GM23338 (cell line): Measurements from ENCODE around the gene FRK. TPM values are rescaled to one million over a fixed set of nuclear protein-coding genes. Genes with fewer than 3 reads are reported as not detected.

Experiments used
- ATAC-seq: fragments of 200-7000 bp; cut with Tn5 transposase; 3 replicates; pipeline ENCODE4 v1.9.1; 2020
- DNase-seq: peaks from one replicate; pipeline ENCODE4 v3.0.0-alpha.2; 2015; ENCODE audit warnings: low spot score
- H2AFZ ChIP-seq: fragments of 200-600 bp; sonication (generic); 2 replicates; pipeline ENCODE4 v1.8.0; 2016; ENCODE audit warnings: antibody characterized with exemption, mild to moderate bottlenecking, moderate library complexity
- H3F3A ChIP-seq: fragments of 200-600 bp; sonication (generic); replicated peaks from 2 replicates; pipeline ENCODE4 v1.8.0; 2017; ENCODE audit warnings: antibody characterized with exemption, mixed run types, low read depth
- H3K27ac ChIP-seq: fragments of 200-600 bp; sonication (generic); 2 replicates; pipeline ENCODE4 v1.6.1; 2016; ENCODE audit warnings: low read depth
- H3K27me3 ChIP-seq: fragments of 200-600 bp; sonication (generic); 2 replicates; pipeline ENCODE4 v1.8.0; 2016; ENCODE audit warnings: mild to moderate bottlenecking, mixed run types, moderate library complexity; ENCODE audit not compliant: insufficient read depth
- H3K36me3 ChIP-seq: fragments of 200-600 bp; sonication (generic); 2 replicates; pipeline ENCODE4 v1.8.0; 2016; ENCODE audit warnings: mild to moderate bottlenecking; ENCODE audit not compliant: insufficient read depth
- H3K4me1 ChIP-seq: fragments of 200-600 bp; sonication (generic); 2 replicates; pipeline ENCODE4 v1.8.0; 2016; ENCODE audit warnings: mild to moderate bottlenecking, moderate library complexity; ENCODE audit not compliant: insufficient read depth
- H3K4me2 ChIP-seq: fragments of 200-600 bp; sonication (generic); 2 replicates; pipeline ENCODE4 v1.7.1; 2017; ENCODE audit warnings: mixed run types
- H3K4me3 ChIP-seq: fragments of 200-600 bp; sonication (generic); 2 replicates; pipeline ENCODE4 v1.6.1; 2016; ENCODE audit warnings: mixed run types
- H3K79me2 ChIP-seq: fragments of 200-600 bp; sonication (generic); replicated peaks from 2 replicates; pipeline ENCODE4 v1.8.0; 2017; ENCODE audit warnings: mild to moderate bottlenecking; ENCODE audit not compliant: insufficient read depth
- H3K9me2 ChIP-seq: fragments of 200-600 bp; sonication (generic); 2 replicates; pipeline ENCODE4 v1.8.0; 2017; ENCODE audit not compliant: insufficient read depth
- H4K20me1 ChIP-seq: fragments of 200-600 bp; sonication (generic); replicated peaks from 2 replicates; pipeline ENCODE4 v1.8.0; 2017; ENCODE audit warnings: mild to moderate bottlenecking; ENCODE audit not compliant: insufficient read depth
- H3K27ac Mint-ChIP-seq: 2 replicates; pipeline ENCODE4 v1.8.0; 2020; ENCODE audit warnings: inconsistent platforms, mild to moderate bottlenecking, moderate library complexity, mixed read lengths
- H3K27me3 Mint-ChIP-seq: 3 replicates; pipeline ENCODE4 v1.8.0; 2022; ENCODE audit warnings: low read depth, mild to moderate bottlenecking, moderate library complexity, mixed read lengths, inconsistent platforms; ENCODE audit not compliant: insufficient read depth, poor library complexity
- H3K36me3 Mint-ChIP-seq: 3 replicates; pipeline ENCODE4 v1.8.0; 2021; ENCODE audit warnings: low read depth, mild to moderate bottlenecking, inconsistent platforms, moderate library complexity, mixed read lengths
- H3K4me1 Mint-ChIP-seq: 3 replicates; pipeline ENCODE4 v1.8.0; 2020; ENCODE audit warnings: mild to moderate bottlenecking, inconsistent platforms, mixed read lengths
- H3K4me3 Mint-ChIP-seq: 3 replicates; pipeline ENCODE4 v1.8.0; 2021; ENCODE audit warnings: moderate library complexity, mild to moderate bottlenecking, inconsistent platforms, mixed read lengths
- H3K9me3 Mint-ChIP-seq: 3 replicates; pipeline ENCODE4 v1.8.0; 2020; ENCODE audit warnings: moderate library complexity, mild to moderate bottlenecking, inconsistent platforms, mixed read lengths
- CREB1 ChIP-seq: fragments of 250-450 bp; sonication (Bioruptor Pico); IDR thresholded peaks from 2 replicates; pipeline ENCODE4 v1.5.0; 2020; ENCODE audit warnings: low read depth, mild to moderate bottlenecking, moderate library complexity
- ETS1 ChIP-seq: IDR thresholded peaks from 2 replicates; pipeline ENCODE4 v1.6.1; 2016; ENCODE audit warnings: antibody characterized with exemption
- EZH2 ChIP-seq: fragments of 200-600 bp; sonication (generic); IDR thresholded peaks from one replicate; pipeline ENCODE4 v1.8.0; 2017; ENCODE audit warnings: antibody characterized with exemption, mild to moderate bottlenecking, low read depth; ENCODE audit not compliant: unreplicated experiment
- EZH2phosphoT487 ChIP-seq: fragments of 200-600 bp; sonication (generic); IDR thresholded peaks from one replicate; pipeline ENCODE4 v1.8.1; 2018; ENCODE audit warnings: antibody characterized with exemption; ENCODE audit not compliant: unreplicated experiment
- JUNB ChIP-seq: IDR thresholded peaks from one replicate; pipeline ENCODE4 v1.6.1; 2016; ENCODE audit warnings: antibody characterized with exemption; ENCODE audit not compliant: unreplicated experiment
- NANOG ChIP-seq: IDR thresholded peaks from 2 replicates; pipeline ENCODE4 v1.6.1; 2016; ENCODE audit warnings: antibody characterized with exemption, borderline replicate concordance
- POLR2AphosphoS5 ChIP-seq: IDR thresholded peaks from 2 replicates; pipeline ENCODE4 v1.6.1; 2016; ENCODE audit warnings: antibody characterized with exemption, low read depth
- STAT1 ChIP-seq: IDR thresholded peaks from one replicate; pipeline ENCODE4 v1.6.1; 2016; ENCODE audit warnings: antibody characterized with exemption; ENCODE audit not compliant: unreplicated experiment
- ZNF114 ChIP-seq: fragments of 250-450 bp; sonication (Bioruptor Pico); IDR thresholded peaks from 2 replicates; pipeline ENCODE4 v1.5.0; 2020; ENCODE audit warnings: mild to moderate bottlenecking, moderate library complexity
- ZNF331 ChIP-seq: fragments of 250-450 bp; sonication (Bioruptor Pico); IDR thresholded peaks from 2 replicates; pipeline ENCODE4 v1.5.0; 2020; ENCODE audit warnings: low read depth, mild to moderate bottlenecking, moderate library complexity
- polyA plus RNA-seq: library from polyadenylated mRNA; unstranded; fragments of >200 nt; fragmentation: Nextera tagmentation; extraction: Ambion mirVana; gene quantifications from 2 replicates; pipeline ENCODE4 v1.2.1, GENCODE V29; 2016
- total RNA-seq: library from RNA; depleted of rRNA; stranded (reverse); fragments of >200 nt; shearing (Covaris generic); gene quantifications from 2 replicates; pipeline ENCODE4 v1.2.3, GENCODE V29; 2014
- TF ChIP-seq, protein P1 (sequence below), 2 experiments: fragments of 200-600 bp in 1 of 2; sonication (generic) in 1 of 2; conservative IDR thresholded peaks; 2 replicates each; pipeline versions ENCODE4 v1.5.1 to v1.6.1; 2016 to 2017; ENCODE audit warnings: antibody characterized with exemption in 2 of 2, low read depth in 2 of 2, mild to moderate bottlenecking in 2 of 2, moderate library complexity in 1 of 2
- TF ChIP-seq, protein P2 (sequence below): IDR thresholded peaks from one replicate; pipeline ENCODE4 v1.6.1; 2018; ENCODE audit warnings: antibody characterized with exemption; ENCODE audit not compliant: unreplicated experiment

FRK gene
- total and polyA plus RNA-seq, 2 experiments from 2014 or later, result 0.06 to 0.24 TPM

GRCh38 chr6:116074732-116075390, 14.2 kb upstream of the FRK start:
- no peak for DNase-seq
- no peak overlapping the region for H2AFZ ChIP-seq
- no peaks in the 10 kb centered on the region for H3K79me2 ChIP-seq
- H3K4me3 Mint-ChIP-seq, result no peak overlapping the region
- no peak overlapping the region for H3K27ac Mint-ChIP-seq
- H3K4me1 Mint-ChIP-seq, result peaks cover 5% of the 10 kb centered on the region; the same call in 2 of the 3 replicates
- peaks cover 1% of the 10 kb centered on the region for H3K27me3 Mint-ChIP-seq
- no peaks in the 10 kb centered on the region for H3F3A ChIP-seq
- no peaks in the 10 kb centered on the region for H3K27me3 ChIP-seq
- no peaks in the 10 kb centered on the region for H3K4me1 ChIP-seq
- no peak for ATAC-seq
- no peaks in the 10 kb centered on the region for H3K9me2 ChIP-seq
- H3K27ac ChIP-seq, result no peak overlapping the region
- no peaks in the 10 kb centered on the region for H3K36me3 Mint-ChIP-seq
- no peak for TF ChIP-seq EZH2phosphoT487
- no peaks in the 10 kb centered on the region for H3K36me3 ChIP-seq
- H3K4me2 ChIP-seq, result no peak overlapping the region
- no peak overlapping the region for H3K4me3 ChIP-seq
- no peaks in the 10 kb centered on the region for H4K20me1 ChIP-seq
- no peaks in the 10 kb centered on the region for H3K9me3 Mint-ChIP-seq

DNA sequence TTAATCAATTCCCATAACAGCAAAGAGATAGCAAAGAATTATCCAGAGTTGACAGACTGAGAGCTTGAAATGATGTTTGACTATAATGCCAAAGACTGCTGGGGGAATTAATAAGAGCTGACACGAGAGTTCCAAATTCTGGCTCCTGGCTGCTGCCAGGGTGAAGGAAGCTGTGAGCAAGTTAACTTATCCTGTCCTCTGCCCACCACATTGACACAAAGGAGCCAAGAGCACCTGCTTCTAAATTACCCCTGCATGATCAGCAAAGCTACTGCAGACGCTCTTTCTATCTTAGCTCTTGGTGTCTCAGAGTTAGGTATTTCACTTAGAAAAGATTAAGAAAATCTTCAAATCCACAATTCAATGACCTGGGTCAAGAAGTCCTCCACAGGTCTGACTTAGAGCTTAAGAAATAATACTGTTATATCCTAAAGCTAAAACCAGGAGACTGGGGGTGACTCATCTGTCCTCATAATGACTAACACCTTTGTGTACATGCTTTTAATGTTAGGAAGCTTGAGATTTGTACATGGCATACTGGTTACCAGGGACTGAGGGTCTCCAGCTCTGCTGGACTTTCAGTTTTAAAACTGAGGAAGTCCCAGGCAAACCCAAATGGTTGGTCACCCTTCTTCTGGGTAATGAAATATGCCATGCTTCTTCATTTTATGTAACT, 13.2 kb upstream of the FRK start:
- H3K4me3 ChIP-seq, result no peak overlapping the region

More for the DNA sequence above, 13.2 kb upstream of the FRK start:
- no peak overlapping the region for H3K4me2 ChIP-seq
- no peaks in the 10 kb centered on the region for H3K9me2 ChIP-seq
- H3K27ac Mint-ChIP-seq, result no peak overlapping the region
- no peaks in the 10 kb centered on the region; the same call in 1 of the 2 replicates for H3K4me1 ChIP-seq
- no peaks in the 10 kb centered on the region for H3K9me3 Mint-ChIP-seq
- H3K36me3 Mint-ChIP-seq, result no peaks in the 10 kb centered on the region
- no peaks in the 10 kb centered on the region for H3K36me3 ChIP-seq
- no peak for ATAC-seq
- no peaks in the 10 kb centered on the region for H3K27me3 ChIP-seq
- no peak for DNase-seq
- no peaks in the 10 kb centered on the region for H4K20me1 ChIP-seq
- H3K27me3 Mint-ChIP-seq, result no peaks in the 10 kb centered on the region
- H3F3A ChIP-seq, result no peaks in the 10 kb centered on the region
- no peaks in the 10 kb centered on the region for H3K79me2 ChIP-seq
- peaks cover 10% of the 10 kb centered on the region for H3K4me1 Mint-ChIP-seq
- H3K4me3 Mint-ChIP-seq, result no peak overlapping the region
- H3K27ac ChIP-seq, result no peak overlapping the region
- no peak overlapping the region; the same call in 1 of the 2 replicates for H2AFZ ChIP-seq
- TF ChIP-seq ETS1 (no peak), STAT1 (no peak), POLR2AphosphoS5 (no peak), ZNF114 (CRISPR knock-in tag) (no peak), ZNF331 (CRISPR knock-in tag) (no peak), CREB1 (CRISPR knock-in tag) (no peak), NANOG (no peak), JUNB (no peak), EZH2phosphoT487 (no peak), EZH2 (no peak)
- TF ChIP-seq, protein P1, sequence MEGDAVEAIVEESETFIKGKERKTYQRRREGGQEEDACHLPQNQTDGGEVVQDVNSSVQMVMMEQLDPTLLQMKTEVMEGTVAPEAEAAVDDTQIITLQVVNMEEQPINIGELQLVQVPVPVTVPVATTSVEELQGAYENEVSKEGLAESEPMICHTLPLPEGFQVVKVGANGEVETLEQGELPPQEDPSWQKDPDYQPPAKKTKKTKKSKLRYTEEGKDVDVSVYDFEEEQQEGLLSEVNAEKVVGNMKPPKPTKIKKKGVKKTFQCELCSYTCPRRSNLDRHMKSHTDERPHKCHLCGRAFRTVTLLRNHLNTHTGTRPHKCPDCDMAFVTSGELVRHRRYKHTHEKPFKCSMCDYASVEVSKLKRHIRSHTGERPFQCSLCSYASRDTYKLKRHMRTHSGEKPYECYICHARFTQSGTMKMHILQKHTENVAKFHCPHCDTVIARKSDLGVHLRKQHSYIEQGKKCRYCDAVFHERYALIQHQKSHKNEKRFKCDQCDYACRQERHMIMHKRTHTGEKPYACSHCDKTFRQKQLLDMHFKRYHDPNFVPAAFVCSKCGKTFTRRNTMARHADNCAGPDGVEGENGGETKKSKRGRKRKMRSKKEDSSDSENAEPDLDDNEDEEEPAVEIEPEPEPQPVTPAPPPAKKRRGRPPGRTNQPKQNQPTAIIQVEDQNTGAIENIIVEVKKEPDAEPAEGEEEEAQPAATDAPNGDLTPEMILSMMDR (conservative IDR thresholded peaks at IDR 0.05; ENCODE audit: low read depth in 2 of 2), result no peak
- TF ChIP-seq, protein P2, sequence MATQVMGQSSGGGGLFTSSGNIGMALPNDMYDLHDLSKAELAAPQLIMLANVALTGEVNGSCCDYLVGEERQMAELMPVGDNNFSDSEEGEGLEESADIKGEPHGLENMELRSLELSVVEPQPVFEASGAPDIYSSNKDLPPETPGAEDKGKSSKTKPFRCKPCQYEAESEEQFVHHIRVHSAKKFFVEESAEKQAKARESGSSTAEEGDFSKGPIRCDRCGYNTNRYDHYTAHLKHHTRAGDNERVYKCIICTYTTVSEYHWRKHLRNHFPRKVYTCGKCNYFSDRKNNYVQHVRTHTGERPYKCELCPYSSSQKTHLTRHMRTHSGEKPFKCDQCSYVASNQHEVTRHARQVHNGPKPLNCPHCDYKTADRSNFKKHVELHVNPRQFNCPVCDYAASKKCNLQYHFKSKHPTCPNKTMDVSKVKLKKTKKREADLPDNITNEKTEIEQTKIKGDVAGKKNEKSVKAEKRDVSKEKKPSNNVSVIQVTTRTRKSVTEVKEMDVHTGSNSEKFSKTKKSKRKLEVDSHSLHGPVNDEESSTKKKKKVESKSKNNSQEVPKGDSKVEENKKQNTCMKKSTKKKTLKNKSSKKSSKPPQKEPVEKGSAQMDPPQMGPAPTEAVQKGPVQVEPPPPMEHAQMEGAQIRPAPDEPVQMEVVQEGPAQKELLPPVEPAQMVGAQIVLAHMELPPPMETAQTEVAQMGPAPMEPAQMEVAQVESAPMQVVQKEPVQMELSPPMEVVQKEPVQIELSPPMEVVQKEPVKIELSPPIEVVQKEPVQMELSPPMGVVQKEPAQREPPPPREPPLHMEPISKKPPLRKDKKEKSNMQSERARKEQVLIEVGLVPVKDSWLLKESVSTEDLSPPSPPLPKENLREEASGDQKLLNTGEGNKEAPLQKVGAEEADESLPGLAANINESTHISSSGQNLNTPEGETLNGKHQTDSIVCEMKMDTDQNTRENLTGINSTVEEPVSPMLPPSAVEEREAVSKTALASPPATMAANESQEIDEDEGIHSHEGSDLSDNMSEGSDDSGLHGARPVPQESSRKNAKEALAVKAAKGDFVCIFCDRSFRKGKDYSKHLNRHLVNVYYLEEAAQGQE, result no peak
